ENCODE results near the gene PTPRG.

The PTPRG gene

DNA sequence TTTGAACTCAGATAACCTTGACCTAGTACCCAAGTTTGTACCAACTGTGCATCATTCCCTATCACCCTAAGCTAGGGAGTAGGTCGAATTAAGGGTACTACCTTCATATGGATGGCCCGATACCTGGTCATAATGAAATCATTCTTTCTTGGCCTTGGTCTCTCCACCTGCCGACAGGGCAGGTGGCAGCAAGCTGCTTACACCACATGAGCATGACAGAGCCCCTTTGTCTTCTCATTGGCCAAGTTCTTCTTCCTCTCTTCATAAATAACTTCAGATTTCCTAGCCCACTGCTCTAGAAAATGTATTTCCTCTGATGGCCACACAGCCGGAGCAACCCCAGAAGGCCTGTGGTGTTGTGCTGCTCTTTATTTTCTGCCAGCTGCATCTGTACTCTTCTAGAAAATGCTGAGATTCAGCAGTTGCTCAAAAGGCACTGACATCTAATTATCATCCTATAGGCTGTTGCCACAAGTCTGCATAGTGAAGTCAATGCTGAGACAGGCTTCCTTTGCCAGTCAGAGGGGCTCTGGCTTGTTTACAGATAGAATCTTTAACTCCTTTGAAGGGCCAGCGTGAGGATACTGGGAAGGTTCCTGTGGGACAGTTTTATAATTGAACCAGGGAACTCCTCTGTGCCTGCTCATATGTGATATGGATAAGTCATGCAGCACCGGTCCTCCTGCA is 304.2 kb downstream of the PTPRG start:
- no peak for DNase-seq (ENCODE audit: low spot score)

DNA sequence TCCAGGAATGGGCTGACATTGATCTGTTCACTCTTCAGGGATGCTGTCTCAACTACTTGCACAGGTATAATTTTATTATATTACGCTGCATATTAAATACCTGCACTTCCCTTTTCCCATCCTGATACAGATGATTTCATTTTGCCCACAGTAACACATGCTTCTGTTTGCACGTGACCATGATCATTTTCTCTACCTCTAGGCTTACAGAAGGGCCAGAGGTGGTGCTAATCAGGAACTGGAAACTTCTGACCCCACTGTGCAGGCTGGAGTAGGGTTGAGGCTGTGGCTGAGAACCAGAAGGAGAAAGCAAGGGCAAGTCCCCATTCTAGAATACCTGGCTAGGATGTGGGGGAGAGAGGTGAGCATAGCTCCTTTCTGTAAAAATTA is 304.8 kb downstream of the PTPRG start:
- no peak for DNase-seq (ENCODE audit: low spot score)

DNA sequence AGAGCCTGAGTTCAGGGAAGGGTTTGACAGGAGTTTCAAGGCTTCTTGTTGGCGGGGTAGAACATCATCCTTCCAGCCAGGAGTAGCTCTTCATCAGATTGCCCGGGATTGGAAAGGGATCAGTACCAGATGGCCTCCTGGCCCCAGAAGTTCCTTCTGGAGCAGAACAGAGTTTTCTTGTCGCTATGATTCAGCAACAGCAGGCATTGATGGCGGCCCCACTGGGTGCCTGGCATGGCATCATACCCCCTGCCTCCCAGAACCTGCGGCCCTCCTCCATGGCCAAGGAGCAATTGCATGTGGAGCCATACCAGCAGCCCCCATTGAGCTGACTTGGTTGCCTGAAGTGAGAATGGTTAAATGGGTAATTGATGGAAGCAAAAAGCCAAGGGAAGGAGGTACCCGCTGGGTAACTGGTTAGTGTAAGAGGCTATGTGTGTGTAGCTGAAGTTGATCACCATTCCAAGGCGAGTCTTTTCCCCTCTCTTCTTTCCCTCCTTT is 305.6 kb downstream of the PTPRG start:
- no peak for DNase-seq (ENCODE audit: low spot score)

DNA sequence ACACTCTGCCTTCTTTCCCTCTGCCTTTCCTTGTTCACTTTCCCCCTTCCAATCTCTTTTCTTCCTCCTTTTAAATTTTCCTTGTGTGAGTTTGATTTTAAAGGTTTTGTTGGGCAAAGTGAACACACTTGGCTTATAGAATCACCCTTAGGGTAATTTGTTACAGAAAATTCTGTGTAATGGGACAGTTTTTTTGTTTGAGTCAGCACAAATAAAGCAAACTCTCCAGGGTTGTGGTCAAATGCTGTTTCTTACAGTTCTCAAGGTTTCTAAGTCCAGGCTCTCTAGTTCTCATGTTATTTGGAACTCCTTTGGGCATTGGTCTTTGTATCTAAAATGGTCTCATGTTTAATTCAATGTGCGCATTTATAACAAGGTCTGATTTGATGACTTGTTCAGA is 307.1 kb downstream of the PTPRG start:
- DNase-seq (ENCODE audit: low spot score), result no peak

DNA sequence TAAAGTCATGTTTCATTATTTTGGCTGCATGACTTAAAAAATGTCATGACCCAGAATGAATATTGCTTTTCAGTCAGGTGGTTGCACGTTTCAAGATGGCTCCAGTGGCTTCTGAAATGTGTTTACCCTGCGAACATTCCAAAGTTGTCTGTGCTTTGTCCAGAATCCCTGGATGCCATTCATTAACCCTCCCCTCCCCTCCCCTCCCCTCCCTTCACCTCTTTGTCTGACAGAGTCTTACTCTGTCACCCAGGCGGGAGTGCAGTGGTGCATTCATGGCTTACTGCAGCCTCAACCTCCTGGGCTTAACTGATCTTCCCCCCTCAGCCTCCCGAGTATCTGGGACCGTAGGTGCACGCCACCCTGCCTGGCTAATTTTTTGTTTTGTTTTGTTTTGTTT is 308.0 kb downstream of the PTPRG start:
- no peak for DNase-seq (ENCODE audit: low spot score)

DNA sequence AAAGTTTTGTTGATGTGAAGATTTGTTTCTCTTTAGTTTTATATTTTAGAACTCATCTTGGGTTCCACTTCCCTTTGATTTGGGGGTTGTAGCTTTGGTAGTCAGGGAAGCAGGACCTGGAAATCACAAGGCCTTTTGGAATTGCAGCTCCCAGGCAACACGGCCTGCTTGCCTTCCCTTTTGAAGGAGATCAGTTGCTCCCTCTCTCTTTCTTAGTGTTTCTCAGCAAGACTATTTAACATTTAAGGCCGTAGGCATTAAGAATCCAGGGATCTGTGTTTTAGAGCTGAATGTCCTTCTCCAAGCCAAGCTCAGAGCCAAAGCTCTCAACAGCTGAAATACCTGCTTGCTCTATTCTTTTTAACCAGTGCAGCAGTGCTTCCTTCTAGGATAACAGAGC is 310.3 kb downstream of the PTPRG start:
- DNase-seq (ENCODE audit: low spot score), result no peak

DNA sequence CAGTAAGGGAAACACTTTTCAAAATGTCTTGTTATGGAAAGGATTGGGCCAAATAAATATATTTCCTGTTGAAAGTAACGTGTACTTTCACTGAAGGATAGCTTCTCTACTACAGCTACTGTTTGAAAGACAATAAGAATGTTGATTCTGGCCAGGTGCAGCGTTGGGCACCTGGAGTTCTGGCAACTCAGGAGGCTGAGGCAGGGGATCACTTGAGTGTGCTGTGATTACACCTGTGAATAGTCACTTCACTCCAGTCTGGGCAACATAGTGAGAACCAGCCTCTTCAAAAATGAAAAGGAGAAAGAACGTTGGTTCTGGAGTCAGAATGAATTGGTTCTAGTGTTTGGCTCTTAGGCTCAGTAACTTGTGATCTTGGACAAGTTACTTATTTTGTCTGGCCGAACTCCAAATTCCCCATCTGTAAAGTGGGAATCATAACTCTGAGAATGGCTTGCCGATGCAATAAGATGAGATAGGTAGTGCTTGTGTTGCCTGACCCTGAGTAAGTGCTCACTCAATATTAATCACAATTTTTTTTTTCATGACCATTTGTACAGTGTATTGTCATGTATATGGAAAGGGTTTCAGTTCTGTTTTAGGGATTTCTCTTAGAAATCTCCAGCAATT is 310.8 kb downstream of the PTPRG start:
- no peak for DNase-seq (ENCODE audit: low spot score)

DNA sequence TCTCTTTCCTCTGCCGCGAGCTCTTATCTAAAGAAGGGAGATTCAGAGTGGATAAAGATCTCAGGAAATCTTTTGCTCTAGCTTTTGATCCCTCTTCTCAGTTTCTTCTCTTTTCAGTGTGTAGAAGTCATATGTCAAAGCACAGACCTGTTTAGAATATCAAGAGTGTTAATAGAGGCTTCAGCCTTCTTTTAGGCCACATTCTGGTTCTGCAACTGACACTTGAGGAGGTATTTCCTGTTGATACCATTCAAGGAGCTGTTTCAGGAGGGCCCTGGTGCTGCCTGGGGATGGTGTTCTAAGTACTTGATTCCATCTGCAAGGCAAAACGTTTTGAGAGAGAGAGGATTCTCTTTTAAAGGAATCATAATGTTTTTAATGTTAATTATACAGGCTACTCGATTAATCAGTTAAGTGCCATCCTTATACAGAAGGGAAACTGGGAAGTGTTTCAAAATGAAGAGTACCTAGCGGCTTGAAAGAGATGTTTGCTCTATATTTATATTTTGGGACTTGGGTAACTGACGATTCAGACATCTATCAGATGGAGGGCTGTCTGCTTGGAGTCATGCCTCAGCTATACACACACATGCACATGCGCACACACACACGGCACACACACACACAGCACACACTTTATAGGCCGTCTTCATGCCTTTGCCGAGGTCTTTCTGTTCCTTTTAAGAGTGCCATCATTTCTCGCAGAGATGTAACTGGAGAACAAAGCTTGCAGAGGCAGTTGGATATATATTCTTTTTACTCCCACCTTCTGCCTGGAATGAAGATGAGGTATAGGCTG is 313.9 kb downstream of the PTPRG start:
- no peak for DNase-seq (ENCODE audit: low spot score)

DNA sequence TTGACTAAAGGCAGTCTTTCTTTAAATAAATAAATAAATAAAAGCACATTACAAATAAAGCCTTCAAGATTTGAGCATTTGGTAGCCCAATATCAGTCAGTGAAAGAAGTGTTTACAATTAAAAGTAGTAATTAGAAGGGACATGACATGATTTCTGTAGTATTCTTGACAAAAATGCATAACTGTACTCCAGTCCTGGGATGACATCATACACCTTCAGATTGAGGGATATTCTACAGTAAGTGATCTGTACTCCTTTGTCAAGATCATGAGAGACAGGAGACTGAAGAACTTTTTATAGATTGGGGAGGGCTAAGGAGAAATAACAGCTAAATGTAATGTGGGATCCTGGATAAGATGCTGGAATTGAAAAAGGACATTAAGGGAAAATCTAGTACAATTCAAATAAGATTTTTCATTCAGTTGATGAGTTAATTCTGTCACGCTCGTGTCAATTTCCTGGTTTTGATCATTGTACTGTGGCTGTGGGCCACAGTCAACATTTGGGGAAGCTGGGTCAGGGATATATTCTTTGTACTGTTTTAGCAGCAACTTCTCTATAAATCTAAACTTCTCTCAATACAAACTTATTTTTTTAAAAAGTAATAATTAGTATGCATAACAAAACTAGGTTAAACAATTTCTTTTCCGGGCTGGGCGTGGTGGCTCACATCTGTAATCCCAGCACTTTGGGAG is 314.8 kb downstream of the PTPRG start:
- DNase-seq (ENCODE audit: low spot score), result no peak

DNA sequence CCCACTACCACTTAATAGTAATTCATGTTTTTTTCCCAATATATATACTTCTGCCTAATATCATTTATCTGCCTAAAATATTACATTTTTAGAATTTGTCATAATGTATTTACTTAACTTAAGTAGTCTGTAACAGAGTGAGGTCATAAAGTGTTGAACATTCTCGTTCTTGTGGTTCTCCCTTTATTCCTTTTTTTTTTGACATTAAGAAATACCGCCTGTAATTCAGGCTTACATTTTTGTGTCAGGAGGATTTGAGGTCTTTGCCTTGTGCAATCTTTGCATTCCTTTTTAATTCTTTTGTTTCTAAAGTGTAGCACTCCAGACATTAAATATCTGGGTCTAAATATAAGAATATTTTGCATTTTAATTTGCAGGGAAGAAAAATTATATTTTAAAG is 315.4 kb downstream of the PTPRG start:
- no peak for DNase-seq (ENCODE audit: low spot score)

DNA sequence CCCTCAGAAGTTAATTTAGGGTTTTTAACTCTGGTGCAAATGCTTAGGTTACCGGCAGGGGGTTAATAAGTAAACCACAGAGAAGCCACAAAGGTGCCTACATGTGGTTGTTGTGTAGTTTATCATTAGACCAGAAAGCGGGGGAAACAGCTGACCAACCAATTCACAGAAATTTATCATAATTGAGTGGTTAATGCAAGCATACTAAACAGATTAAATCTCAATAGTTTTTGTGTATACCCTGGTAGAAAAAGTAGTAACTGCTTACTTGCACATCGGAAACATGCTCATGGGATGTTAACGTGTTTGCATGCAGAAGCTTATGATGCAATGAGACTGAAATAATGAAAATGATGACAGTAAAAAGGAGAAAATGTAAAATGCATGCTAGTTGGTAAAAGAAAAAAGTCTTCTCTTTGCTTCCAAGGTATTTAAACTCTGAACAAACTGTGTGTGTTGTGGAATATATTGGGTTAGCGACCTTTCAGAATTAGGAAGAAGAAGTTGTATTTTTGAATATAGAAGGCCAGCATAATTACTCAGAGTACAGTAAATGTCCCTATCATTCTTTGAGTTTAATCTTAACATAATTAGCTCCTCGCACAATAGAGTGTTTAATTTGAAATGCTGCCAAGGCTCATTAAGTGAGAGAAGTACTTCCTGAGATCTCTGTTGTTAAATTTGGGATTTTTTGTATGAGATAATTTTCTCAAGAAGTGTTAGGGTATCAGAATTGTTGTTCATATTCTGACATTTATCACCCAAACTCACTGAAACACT is 316.2 kb downstream of the PTPRG start:
- DNase-seq (ENCODE audit: low spot score), result no peak

DNA sequence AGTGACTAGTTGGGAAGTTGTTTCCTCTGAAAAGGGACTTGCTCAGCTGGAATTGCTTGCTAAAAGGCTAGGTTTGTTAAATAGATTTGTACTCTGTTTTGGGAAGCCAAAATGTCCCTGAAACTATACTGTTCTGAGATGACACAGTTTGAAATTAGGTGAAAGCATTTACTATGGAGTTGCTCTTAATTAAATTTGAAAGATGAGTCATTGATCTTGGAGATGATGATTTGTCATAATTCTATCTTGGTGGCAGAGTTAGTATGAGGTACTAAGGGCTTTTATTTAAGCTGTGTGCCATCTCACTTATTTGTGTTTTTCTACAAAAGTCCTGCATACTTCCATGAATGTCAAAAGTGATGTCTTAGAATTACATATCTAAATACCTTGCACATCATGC is 320.9 kb downstream of the PTPRG start:
- no peak for DNase-seq (ENCODE audit: low spot score)

DNA sequence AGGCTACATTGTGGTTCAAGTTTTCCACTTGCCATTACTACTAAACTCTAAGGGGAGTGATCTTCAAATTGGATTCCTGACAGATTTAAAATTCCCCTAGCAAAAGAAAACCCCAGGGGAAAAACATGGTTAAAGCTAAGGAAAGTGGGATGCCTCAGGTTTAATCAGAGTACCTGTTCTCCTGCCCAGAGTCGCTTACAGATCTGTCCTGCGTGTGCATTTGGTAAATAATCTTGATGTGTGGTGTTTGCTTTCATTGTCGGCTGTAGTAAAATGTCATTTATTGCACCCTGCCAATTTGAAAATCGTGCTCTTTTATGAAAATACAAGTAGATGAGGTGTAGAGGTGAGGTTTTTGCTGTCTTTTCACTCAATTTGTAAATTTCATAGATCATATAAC is 323.4 kb downstream of the PTPRG start:
- DNase-seq (ENCODE audit: low spot score), result no peak

DNA sequence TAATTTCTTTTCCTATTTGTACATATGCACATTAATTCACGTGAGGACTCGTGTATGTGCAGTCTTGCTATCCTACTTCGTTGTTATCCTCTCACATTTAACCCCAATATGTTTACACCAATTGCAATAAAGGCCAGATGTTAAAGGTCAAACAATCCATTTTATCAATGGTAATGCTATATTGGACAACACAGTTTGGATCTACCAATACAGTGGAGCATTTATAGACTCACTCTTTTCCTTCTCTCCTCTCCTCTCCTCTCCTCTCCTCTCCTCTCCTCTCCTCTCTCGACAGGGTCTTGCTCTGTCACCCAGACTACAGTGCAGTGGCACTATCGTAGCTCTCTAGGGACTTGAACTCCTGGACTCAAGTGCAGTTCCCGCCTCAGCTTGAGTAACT is 324.0 kb downstream of the PTPRG start:
- DNase-seq (ENCODE audit: low spot score), result no peak

DNA sequence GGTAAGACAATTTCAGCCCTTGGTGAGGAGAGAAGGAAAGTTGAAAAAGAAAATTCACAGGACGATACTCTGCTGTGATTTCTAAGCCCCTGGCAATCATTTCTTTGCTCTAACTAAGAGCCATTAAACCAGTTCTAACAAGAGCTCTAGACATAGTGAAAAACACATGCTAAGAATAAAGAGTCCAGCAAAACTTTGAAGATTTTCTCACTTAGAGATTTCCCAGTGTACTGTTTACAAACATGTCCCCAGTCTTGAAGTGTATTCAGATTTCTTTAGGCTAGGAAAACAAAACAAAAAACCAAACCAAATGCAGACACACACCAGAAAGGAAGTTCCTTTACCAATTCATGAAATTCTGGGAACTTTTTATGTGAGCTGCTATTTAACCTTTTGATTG is 325.8 kb downstream of the PTPRG start:
- no peak for DNase-seq (ENCODE audit: low spot score)

DNA sequence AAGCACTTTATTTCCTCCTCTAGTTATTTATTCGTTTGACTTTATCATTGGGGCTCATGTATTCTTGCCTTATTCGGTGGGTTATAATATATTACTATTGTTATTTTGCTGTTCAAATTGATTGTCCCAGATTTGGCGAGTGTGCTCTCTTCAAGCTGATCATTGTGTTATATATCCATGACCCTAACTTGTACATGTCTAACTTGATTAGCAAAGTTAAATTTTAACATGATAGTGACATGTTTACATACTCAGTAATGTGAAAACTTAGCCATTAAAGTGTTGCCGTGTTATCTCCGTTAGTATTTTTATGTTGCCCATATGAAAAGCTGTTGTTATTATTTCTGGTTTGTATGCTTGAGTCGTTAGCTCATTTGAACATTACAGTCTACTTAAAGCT is 327.9 kb downstream of the PTPRG start:
- no peak for DNase-seq (ENCODE audit: low spot score)

DNA sequence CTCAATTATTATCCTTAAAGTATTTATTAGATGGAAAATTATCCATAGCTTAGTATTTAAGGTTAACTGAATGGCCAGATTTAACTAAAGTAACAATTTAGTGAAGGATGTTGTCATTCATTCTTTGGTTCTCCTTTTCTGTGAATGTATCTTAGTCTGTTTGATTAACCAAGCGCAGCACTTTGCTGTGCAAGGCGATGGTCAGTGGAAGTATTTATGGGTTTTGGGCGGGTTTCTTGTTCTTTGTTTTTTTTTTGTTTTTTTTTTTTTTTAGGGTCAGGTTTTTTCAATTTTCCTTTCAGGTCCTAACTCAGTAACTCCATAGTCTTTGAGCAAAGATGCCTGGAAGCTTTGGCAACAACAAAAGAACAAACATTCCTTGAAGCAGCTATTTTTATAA is 328.8 kb downstream of the PTPRG start:
- no peak for DNase-seq (ENCODE audit: low spot score)

DNA sequence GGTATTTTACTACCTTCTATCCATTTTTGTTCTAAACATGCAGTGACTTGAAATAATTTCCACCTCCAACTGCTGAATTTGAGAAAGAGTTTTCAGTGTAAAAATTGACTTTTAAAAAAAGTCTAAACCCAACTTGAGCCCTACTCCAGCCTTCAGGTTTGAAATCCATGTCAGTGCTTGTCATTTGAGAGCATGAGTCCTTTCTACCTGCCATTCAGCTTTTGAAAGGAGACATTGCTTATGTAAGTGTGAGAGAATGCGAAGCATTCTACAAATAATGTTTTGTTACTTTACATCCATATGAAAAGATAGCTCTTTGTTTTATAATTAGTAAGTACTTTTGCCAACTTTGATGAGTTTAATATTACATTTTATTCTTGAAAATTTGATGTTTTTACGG is 329.2 kb downstream of the PTPRG start:
- no peak for DNase-seq (ENCODE audit: low spot score)

DNA sequence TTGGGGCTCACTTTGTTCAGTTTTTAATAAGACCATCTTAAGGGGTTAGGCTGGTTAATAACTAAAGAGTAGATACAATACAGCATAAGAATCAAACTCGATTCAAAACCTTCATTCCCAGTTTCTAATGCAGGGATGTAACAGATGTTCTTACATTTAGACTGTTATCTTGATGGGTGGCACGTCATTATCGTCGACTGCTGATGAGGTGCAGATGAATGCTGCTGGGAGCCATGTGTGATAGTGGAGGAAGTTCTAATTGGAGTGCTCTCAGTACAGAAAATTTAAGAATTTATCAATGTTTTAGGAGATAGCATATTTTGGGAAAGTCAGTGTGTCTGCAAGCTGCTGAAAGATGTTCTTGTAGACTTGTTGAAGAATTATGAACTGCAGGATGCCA is 331.5 kb downstream of the PTPRG start:
- no peak for DNase-seq (ENCODE audit: low spot score)

DNA sequence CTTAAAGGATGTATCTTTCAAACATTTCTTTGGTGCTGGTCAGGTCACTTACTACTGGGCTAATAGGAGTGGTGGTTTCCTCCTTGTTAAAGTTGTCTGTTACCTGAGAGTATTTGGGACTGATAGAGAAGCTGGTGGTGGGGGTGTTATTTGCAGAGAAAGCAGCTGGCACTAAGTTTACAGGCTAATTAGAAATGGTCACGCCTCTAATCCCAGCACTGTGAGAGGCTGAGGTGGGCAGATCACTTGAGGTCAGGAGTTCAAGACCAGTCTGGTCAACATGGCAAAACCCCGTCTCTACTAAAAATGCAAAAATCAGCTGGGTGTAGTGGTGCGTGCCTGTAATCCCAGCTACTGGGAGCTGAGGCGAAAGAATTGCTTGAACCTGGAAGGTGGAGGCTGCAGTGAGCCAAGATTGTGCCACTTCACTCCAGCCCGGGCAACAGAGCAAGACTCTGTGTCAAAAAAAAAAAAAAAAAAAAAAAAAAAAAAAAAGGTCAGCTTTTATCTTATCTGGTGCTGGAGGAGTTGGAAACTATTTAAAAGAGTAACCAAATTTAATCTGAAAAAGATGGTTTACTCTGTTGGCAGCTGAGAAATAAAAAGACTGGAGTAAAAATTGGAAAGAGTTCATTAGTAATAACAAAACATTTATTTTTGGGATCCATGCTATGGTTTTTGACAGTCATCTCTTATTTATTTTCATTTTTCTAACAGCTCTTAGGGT is 332.6 kb downstream of the PTPRG start:
- no peak for DNase-seq (ENCODE audit: low spot score)

Measured in activated CD4-positive, alpha-beta T cell treated with anti-CD3 and anti-CD28 coated beads, Interleukin-2, Interleukin-4, amounts not matched to agents 100 ng/mL and 50 ng/mL, durations not matched to agents 16 hours and 8 hours (primary cell).